Measurements from ENCODE around the gene VSX1.

DNA sequence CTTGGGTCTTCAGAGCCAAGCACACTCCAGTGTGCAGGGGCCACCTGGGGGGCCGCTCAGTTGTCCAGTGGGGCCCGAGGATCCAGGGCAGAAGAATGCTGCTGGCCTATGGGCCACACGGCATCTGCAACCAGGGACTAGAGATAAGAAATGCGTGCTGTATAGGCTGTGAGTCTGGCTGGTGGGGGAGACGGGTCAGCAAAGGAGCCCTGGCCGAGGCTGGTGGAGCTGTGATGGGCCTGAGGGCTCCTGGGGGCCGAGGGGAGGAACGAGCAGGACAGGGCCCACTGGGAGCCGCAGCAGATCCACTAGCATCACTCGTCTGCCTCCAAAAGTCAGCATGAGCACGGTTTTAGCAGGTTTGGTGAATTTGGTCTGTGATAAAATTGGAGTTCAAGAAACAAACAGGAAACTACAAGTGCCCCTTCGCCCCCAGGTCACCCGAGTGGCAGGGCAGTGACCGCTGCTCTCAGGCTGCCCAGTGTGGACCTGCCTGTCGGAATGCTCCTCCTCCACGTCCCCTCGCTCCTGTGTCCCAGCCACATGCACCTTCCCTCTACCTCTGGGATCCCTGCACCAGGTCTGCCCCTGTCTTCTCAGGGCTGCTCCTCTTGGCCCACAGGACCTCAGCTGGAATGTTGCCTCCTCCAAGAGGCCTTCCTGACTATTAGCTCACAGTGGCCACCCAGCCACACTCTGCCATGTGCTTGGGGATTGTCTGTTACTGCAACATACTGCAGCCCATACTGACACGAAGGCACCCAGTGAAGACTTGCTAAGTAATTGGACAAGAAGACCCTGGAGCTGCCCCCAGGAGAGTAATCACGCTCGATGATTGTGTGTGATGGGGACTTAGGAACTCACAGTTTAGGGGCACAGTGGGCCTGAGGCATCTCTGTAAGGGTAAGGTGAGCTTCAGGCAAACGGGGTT is 34.9 kb downstream of the VSX1 start:
- TF ChIP-seq CTCF (IDR thresholded peaks at IDR 0.05) (no peak), POLR2AphosphoS5 (IDR thresholded peaks at IDR 0.05) (no peak), POLR2A (IDR thresholded peaks at IDR 0.05) (no peak)

Data from gastroesophageal sphincter (tissue), 3 donors.